ENCODE data around the gene DBN1. TPM values are rescaled to one million over a fixed set of nuclear protein-coding genes. Genes with fewer than 3 reads are reported as not detected.
A peak's percentile ranks its signal among the peaks of the same experiment; 100 is the strongest.

The DBN1 gene
- total and polyA plus RNA-seq, 9 of the 15 experiments (the other 6 are each of a cell fraction or from before 2014, with no cell fraction given), result 0.25 to 87.2 (median 27.9) TPM

DNA sequence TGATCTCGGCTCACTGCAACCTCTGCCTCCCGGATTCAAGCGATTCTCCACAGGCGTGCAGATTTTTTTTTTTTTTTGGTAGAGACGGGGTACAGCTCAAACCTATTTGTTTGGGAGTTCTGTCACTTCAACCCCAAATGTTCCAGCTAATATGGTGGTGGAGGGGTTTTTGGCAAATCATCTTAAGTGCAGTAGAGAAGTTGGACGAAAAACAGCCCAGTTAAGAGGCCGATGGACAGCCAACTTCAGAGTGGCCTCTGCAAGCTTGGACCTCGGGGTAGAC, 27.6 kb downstream of the DBN1 start:
- in situ Hi-C loops (cut with MboI), result loop anchor here (5.0 kb wide), 1 partner anchor 54 kb away; no protein-coding TSS in a partner anchor
- intact Hi-C loops (cut with micrococcal nuclease), result loop anchor here (1.0 to 2.0 kb wide), 2 partner anchors 128 to 331 kb away; no protein-coding TSS in a partner anchor
- Histone ChIP-seq H3K9ac (ENCODE audit: insufficient read depth in 1 of 2, low read depth in 2 of 2, low read length in 2 of 2) (peak overlapping the region; percentile 53 to 95), H3K9me1 (ENCODE audit: control insufficient read depth, insufficient read depth, low read length) (peaks cover 3% of the 10 kb centered on the region), H3K4me2 (ENCODE audit: insufficient read depth, low read length) (peak overlapping the region; percentile 81), H3K4me1 (replicated peaks in 1 of 2; ENCODE audit: control insufficient read depth in 2 of 2, insufficient read depth in 2 of 2, low read length in 2 of 2) (peaks cover 19 to 58% of the 10 kb centered on the region in 2 experiments), H4K20me1 (replicated peaks; ENCODE audit: control insufficient read depth, insufficient read depth, low read length) (peaks cover 25% of the 10 kb centered on the region), H3K36me3 (ENCODE audit: control insufficient read depth, insufficient read depth, low read length) (peaks cover 24% of the 10 kb centered on the region; the same call in 1 of the 3 replicates), H2AFZ (ENCODE audit: low read depth, low read length) (peak overlapping the region; percentile 67; the same call in 1 of the 2 replicates), H3K4me3 (peak overlapping the region; percentile 62), H3K79me2 (ENCODE audit: control insufficient read depth, insufficient read depth, low read length) (no peaks in the 10 kb centered on the region), H3K9me3 (replicated peaks; ENCODE audit: control insufficient read depth, insufficient read depth, low read depth, low read length) (no peaks in the 10 kb centered on the region), H3K27me3 (ENCODE audit: control insufficient read depth in 2 of 2, insufficient read depth in 2 of 2, low read length in 2 of 2) (no peaks in the 10 kb centered on the region), H3K27ac (ENCODE audit: extremely low read depth, low read depth, low read length) (peak overlapping the region; percentile 27)
- no peak for DNase-seq (ENCODE audit: extremely low read depth in 1 of 4, low spot score in 3 of 4)
- no TSS peak for BruUV-seq (replicated peaks)
- POLR2A ChIA-PET, result interaction anchor here (1.0 to 11.8 kb wide), 8 partner anchors 7 to 141 kb away, joined by 3 to 210 read pairs (median 8); partner anchors contain the start of gene GRK6
- CTCF ChIA-PET (ENCODE audit: low intra/inter-chr PET ratio), result interaction anchor here (0.6 to 0.9 kb wide), 2 partner anchors 56 to 75 kb away, joined by 3 read pairs; no protein-coding TSS in a partner anchor
- ATAC-seq, result no peak
- no peak for FAIRE-seq
- 0% methylated on average over 3 of the region's 8 CpGs for WGBS (ENCODE audit: insufficient coverage, low coverage, missing lambda C conversion rate)
- TF ChIP-seq SRSF1 (IDR thresholded peaks at IDR 0.05; ENCODE audit: low read depth, low read length) (no peak), CREB1 (IDR thresholded peaks at IDR 0.05) (no peak), CREB1 (CRISPR knock-in tag; IDR thresholded peaks at IDR 0.05) (no peak), ZNF707 (CRISPR knock-in tag; conservative IDR thresholded peaks at IDR 0.05) (no peak), MAX (CRISPR knock-in tag; IDR thresholded peaks at IDR 0.05) (no peak), ZNF3 (CRISPR knock-in tag; IDR thresholded peaks at IDR 0.05) (no peak), PTTG1 (tag; IDR thresholded peaks at IDR 0.05; ENCODE audit: low read depth) (no peak), FOXK2 (conservative IDR thresholded peaks at IDR 0.05 in 1 of 2, IDR thresholded peaks at IDR 0.05 in 1 of 2; ENCODE audit: low read depth in 2 of 2) (no peak), KDM4B (IDR thresholded peaks at IDR 0.05; ENCODE audit: borderline replicate concordance in 2 of 2, low read depth in 1 of 2) (no peak), RBM14 (IDR thresholded peaks at IDR 0.05; ENCODE audit: borderline replicate concordance, insufficient read depth, low read depth, low read length) (no peak), ZNF436 (CRISPR knock-in tag; IDR thresholded peaks at IDR 0.05) (no peak), MTF1 (CRISPR knock-in tag; IDR thresholded peaks at IDR 0.05; ENCODE audit: borderline replicate concordance) (no peak), NCOA4 (IDR thresholded peaks at IDR 0.05; ENCODE audit: partially characterized antibody) (no peak), BRF1 (IDR thresholded peaks at IDR 0.05; ENCODE audit: borderline replicate concordance, extremely low read depth, insufficient read length) (no peak), NR2F6 (CRISPR knock-in tag; IDR thresholded peaks at IDR 0.05) (no peak), HDAC2 (IDR thresholded peaks at IDR 0.05) (no peak)
- TF ChIP-seq, protein P1, sequence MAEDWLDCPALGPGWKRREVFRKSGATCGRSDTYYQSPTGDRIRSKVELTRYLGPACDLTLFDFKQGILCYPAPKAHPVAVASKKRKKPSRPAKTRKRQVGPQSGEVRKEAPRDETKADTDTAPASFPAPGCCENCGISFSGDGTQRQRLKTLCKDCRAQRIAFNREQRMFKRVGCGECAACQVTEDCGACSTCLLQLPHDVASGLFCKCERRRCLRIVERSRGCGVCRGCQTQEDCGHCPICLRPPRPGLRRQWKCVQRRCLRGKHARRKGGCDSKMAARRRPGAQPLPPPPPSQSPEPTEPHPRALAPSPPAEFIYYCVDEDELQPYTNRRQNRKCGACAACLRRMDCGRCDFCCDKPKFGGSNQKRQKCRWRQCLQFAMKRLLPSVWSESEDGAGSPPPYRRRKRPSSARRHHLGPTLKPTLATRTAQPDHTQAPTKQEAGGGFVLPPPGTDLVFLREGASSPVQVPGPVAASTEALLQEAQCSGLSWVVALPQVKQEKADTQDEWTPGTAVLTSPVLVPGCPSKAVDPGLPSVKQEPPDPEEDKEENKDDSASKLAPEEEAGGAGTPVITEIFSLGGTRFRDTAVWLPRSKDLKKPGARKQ (CRISPR knock-in tag; IDR thresholded peaks at IDR 0.05), result no peak
- TF ChIP-seq, protein P2, sequence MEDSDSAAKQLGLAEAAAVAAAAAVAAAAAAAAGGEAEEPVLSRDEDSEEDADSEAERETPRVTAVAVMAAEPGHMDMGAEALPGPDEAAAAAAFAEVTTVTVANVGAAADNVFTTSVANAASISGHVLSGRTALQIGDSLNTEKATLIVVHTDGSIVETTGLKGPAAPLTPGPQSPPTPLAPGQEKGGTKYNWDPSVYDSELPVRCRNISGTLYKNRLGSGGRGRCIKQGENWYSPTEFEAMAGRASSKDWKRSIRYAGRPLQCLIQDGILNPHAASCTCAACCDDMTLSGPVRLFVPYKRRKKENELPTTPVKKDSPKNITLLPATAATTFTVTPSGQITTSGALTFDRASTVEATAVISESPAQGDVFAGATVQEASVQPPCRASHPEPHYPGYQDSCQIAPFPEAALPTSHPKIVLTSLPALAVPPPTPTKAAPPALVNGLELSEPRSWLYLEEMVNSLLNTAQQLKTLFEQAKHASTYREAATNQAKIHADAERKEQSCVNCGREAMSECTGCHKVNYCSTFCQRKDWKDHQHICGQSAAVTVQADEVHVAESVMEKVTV (CRISPR knock-in tag; IDR thresholded peaks at IDR 0.05), result no peak
- TF ChIP-seq, protein P3, sequence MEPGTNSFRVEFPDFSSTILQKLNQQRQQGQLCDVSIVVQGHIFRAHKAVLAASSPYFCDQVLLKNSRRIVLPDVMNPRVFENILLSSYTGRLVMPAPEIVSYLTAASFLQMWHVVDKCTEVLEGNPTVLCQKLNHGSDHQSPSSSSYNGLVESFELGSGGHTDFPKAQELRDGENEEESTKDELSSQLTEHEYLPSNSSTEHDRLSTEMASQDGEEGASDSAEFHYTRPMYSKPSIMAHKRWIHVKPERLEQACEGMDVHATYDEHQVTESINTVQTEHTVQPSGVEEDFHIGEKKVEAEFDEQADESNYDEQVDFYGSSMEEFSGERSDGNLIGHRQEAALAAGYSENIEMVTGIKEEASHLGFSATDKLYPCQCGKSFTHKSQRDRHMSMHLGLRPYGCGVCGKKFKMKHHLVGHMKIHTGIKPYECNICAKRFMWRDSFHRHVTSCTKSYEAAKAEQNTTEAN (CRISPR knock-in tag; IDR thresholded peaks at IDR 0.05), result no peak

All from K562 (cell line).